GM19395 (cell line): ENCODE data around the gene CENPN.
A peak's percentile ranks its signal among the peaks of the same experiment; 100 is the strongest.

Experiments used
- ATAC-seq: cut with Tn5 transposase; IDR thresholded peaks from one replicate; pipeline ENCODE4 v1.9.1; 2021; ENCODE audit warnings: mild to moderate bottlenecking, moderate library complexity; ENCODE audit not compliant: unreplicated experiment

CENPN gene

DNA sequence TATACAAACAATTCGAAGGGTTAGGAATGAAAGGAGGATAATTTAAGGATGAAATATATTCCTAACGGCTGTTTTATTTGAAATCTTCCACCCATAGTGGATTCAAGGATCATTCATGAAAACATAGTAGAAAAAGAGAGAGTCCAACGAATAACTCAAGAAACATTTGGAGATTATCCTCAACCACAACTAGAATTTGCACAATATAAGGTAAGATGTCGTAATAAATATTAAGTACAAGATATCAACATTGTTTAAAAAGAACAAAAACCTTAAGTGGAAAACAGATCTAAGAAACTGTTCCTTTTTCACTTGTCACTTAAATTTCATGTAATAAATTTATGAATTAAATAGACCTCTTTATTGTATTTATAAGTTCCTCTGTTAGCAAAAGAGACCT, 19.4 kb downstream of the CENPN start:
- ATAC-seq, result no peak

DNA sequence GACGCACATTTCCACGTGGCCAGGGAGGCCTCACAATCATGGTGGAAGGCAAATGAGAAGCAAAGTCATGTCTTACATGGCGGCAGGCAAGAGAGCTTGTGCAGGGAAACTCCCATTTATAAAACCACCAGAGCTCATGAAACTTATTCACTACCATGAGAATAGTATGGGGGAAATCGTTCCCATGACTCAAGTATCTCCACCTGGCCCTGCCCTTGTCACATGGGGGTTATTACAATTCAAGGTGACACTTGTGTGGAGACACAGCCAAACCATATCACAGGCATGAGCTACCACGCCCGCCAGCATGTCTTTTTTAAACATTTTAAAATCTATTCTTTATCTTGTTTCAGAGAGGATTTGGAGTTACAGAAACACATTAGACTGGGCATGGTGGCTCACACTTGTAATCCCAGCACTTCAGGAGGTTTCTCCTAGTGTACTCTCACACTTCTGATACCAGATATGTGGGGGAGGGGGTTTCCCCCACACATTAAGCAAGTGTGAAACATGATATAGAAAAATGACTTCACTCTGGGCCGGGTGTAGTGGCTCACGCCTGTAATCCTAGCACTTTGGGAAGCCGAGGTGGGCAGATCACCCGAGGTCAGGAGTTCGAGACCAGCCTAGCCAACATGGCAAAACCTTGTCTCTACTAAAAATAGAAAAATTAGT, 23.1 kb downstream of the CENPN start:
- no peak for ATAC-seq

DNA sequence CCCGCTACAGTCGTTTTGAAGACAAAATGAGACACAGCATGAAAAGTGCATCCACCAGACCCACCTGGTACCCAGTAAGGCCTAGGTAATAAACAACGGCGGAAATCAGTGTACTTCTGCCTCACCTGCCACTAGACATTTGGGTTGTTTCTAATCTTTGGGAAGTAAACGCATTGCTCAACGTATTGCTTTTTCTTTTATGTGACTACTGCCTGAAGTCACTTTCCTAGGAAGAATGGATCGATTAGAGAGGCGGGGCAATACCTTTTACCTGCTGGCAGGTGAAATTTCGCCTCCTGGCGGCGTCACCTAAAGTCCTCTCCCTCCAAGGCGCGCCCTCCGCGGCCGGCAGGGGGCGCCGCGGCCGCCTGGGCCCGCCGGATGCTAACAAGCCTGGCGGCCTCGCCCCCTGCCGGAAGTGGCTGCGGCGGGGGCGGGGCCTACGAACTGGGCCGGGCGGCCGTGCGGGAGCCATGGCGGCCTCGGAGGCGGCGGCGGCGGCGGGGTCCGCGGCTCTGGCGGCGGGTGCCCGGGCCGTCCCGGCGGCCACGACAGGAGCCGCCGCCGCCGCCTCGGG, 28.5 kb downstream of the CENPN start, which contains the start of gene ATMIN:
Gene ATMIN, plus strand, starts transcription at position 445 of the 577 bp plus-strand sequence. Its CDS starts 29 bp downstream, at position 474.
- peak; percentile 87 for ATAC-seq

DNA sequence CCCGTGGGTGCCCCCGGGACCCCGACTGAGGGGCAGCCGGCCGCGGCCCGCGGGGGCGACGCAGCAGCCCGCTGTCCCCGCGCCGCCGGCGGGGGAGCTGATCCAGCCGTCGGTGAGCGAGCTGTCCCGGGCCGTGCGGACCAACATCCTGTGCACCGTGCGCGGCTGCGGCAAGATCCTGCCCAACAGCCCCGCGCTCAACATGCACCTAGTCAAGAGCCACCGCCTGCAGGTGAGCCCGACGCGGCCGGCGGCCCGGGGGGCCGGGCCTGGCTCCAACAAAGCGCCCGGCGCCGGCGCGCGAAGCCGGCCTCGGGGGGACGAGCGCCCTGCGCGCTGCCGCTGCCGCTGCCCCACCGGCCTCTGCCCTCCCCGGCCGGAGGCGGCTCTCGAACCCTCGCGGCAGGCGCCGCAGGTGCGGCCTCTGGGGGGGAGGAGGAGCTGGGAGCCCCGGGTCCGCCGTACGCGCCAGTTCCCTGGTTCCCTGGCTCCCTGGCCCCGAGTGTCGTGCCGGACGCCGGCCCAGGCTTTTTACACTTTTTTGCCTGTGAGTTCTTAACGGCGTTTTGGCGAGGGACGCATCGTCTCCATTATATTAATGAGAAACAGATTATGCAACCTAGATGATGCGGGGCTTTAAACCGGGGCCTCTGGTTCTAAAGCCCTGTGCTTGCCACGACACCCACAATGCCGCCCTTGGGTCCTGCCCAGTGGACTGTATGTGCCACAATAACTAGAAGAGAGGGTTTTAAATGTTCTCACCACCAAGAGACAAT, 29.1 kb downstream of the CENPN start:
- ATAC-seq, result peak; percentile 57

DNA sequence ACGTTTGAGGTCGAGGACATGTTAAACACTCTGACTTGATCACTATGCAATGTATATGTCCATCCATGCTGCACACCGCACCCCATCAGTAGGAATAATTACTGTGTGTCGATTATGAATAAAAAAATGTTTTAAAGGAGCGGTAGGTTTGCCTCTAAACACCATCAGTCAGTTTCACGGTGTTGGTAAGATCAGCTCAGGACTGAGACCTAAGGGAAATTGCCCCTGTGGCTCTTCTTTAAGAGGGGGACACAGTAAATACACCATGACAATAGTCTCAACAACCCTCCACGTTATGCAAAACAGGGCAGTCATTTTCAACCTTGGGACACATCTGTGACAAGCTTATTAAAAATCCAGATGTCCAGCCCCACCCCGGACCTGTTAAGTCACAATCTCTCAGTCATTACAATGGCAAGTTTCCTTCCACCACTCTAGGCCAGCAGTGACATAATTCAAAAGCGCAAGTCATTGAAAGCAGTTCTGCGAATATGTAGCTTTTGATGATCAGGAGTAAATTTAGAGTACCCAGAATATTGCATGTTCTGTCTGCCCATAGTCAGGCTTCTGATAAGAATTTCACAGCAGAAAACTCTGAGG, 29.8 kb downstream of the CENPN start:
- ATAC-seq, result peak; percentile 5

DNA sequence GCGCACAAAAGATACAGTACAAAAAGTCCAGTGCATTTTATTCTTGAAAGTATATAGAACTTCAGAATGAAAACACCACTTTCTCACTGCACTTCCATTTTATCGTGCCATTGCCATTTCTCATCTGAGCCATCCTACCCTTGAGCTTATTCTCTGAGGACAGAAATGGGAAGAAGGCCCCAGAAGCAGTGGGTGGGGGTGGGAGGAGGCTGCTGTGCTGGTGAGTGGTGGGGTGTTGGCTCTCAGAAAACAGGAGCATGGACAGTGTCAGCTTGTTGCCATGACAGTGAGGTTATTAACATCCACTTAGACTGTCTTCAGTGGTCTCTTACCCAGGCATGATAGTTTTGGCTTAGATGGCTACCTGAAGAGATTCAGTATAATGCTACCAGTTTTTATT, 33.1 kb downstream of the CENPN start:
- no peak for ATAC-seq

DNA sequence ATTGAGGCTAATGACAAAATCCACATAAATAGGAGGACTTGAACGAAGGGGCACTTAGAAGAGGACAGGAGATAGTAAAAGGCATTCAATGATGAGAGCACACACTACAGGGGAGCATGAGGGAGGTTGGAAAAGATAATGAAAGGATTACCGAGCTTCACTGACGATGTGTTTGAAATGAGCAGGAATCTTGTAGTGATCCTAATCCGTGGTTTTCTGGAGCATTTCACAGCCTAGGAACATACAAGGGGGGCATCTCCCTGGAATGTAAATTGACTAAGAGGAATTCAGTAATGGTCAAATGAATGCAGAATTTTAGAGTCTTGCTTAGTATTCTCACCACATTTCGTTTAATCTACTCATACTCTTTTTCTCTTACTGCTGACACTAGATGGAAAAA, 33.8 kb downstream of the CENPN start:
- ATAC-seq, result no peak

DNA sequence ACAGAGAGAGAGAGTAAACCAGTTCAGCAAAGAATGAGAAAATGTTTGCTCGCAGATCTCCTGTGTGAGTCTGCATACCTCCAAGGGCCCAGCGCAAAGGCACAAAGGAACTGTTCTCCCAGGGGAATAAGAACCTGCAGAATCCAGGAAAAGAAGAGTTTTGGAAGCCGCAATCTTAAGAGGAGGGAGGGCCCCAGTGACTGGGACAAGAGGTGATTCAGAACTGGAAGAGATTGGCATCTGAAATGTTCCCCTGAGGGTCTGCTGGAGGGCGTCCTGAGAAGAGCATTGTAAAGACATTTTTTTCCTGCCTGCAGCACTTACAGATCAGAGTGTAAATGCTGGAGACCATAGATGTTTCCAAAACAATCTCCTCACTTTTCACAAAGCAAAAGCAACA, 34.7 kb downstream of the CENPN start:
- no peak for ATAC-seq

DNA sequence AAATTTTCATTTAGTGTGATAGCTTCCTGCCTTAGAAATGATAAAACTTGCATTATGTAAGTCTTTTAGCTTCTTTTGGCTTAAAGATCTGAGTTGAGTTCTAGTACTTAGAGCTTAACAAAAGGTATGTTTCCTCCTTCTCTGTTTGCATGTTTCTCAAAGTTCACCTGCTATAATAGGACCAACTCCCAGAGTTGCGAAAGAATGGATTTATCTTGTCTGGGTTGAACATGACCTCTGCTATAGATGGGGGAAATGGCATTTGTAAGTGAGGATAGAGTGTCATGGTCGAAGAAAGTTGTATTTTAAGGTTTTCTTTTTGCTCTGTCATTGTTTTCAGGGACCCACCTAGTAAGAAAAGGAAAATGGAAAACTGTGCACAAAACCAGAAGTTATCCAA, 35.8 kb downstream of the CENPN start:
- no peak for ATAC-seq

DNA sequence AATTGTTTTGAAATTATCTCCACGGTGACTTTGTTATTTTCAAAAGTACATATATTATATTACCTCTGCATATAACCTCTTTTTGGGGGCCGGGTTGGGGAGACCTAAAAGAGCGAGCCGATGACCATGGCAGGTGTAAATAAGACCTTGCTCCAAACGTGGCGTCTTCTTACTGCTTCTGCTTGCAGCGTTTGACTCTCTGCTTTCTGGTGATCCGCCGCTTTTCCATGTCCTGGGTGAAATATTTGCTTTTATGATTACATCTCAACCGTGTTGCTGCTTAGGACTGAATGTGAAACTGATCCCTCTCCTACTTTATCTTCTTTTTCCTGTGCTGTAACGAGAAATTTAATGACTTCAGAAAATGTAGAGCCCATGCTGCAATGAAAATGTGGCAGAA, 46.7 kb downstream of the CENPN start:
- ATAC-seq, result no peak

DNA sequence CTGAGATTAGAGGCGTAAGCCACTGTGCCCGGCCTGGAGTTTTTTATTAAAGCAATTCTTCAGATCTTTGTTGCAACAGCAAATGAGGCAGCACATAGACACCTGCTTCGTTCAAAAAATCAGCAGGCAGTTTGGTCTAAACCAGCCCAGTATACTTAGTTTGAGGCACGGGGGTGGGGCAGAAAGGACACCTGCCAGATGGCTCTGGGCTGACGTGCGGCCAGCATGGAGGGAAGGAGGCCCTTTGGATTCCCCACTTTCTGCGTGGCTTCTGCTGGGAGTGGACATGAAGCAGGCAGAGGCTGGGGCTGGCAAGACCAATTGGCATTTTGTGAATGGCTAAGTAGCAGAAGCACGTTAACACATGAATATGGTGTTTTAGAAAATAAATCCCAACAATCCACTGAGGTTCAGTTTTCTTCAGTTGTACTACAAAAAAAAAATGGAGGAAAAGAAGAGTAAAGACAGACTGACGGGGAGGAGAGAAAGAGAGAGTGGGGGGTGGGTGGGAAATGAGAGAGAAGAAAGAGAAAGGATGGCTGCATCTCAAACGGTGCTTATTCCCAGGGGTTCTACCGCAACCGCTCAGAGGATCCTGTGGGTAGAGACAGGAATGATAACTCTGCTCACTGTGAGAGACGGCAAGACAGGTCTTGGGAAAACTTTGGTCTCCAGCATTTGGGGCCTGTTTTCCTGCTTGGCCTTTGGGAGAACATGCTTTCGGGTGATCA, 53.7 kb downstream of the CENPN start:
- no peak for ATAC-seq

DNA sequence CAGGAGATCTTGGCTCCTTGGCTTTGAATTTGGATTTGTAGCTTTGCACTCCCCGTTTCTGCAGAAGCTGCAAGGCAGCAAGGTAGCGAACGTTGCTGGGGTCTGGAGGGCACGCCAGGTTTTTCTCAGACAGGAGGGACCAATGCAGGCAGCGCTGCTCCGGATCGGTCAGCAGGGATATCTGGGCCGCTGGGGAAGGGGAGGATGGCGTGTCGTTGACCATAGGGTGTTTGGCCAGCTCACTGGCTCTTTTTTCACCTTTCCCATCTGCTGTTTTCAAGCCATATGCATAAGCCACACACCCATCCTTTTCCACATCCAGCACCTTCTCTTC, 54.3 kb downstream of the CENPN start:
- ATAC-seq, result no peak

DNA sequence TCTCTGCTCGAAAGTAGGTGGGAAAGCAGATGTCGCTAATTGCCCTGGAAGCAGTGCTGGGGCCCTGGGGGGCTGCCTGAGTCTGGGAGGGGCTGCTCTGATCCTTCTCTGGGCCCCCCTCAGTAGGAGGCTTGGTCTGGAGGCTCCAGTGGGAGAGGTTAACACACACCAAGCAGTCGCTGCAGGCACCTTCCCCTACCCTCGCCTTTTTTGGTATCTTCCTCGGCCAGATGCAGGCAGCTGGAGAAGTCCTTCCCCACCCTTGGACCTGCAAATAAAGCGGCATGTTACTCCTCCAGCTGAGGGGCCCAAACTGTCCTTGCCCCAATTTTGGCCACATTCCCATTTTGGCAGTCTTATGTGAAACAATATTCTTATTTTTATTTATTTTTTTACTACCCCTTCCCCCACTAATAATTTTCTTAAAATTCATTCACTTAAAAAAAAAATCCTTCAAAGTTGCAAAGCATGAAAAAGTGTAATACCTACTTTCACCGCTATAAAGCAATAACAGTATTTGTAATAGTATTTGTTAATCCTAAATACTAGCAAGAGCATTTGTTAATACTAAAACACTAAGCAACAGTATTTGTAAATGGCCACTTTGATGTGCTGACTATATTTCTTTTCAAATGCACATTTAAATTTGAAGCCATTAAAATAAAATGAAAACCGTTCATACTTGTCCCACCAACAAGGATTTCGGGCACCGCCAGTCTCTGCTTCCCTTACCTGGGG, 55.0 kb downstream of the CENPN start:
- no peak for ATAC-seq

DNA sequence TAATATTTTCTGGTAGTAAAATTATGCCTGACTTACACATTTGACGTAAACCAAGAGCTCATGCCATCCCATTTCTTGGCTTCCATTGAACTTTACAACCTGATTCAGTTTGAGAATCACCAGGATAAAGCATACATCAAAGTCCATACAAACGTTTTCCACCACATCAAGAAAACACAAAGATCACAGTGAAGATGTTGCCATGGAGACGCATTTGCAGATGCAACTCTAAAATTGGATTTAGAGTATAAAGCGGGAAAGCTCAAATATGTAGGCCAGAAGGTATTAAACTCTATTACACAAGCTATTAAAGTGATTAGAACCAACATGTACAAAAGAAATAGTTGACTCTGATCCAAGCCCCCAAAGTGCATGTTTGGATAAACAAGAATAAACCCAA, 59.7 kb downstream of the CENPN start:
- ATAC-seq, result no peak

DNA sequence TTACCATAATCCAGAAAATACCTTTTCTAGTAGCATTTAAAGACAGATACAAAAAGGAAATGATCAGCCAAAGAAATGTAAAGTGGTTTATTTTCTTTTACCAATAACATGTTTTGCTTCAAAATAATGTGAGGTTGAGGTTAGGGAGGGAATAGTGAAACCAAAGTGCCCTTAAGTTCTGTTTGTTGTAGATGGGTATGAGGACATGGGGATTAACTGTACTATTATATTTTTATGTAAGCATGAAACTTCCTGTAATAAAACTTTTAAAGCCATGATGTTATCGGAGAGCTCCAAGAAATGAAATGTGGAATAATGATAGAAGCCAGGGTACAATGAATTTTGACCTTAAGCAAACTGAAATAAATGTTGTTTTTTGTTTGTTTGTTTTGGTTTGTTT, 60.2 kb downstream of the CENPN start:
- ATAC-seq, result no peak

DNA sequence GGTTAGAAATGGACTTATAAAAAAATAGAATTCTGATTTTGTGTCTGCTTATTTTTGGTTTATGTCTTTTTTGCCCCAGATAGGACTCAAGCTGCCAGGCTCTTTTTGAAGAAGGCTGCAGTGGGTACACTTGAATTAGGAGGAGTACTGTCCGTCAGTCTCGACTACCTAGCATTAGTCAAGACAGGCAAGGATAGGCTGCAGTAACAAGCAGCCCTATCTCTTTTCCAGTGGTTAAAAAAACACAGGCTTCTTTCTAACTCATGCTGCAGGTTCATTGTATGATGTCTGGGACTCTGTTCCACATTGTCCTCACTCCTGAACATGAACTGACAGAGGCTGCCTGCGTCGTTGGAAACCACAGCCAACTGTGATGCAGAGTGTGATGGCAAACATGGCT, 62.0 kb downstream of the CENPN start:
- no peak for ATAC-seq

DNA sequence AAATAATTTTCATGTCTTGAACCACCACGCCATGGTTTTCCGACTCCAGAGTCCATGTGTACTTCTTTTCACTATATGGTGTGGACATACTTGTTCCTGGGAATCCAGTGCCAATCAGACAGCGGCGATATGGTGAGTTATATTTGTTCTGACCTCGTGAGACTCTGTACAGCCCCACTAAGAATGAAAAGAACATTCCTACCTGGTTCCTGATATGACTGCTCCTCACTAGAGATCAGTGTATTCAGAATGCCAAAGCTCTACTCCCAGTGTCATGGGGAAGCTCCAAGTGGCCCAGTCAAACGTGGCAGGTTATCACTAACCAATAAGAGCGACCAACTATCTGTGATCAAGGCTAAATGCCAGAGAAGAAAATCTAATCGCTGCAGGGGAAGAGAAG, 64.0 kb downstream of the CENPN start:
- no peak for ATAC-seq

DNA sequence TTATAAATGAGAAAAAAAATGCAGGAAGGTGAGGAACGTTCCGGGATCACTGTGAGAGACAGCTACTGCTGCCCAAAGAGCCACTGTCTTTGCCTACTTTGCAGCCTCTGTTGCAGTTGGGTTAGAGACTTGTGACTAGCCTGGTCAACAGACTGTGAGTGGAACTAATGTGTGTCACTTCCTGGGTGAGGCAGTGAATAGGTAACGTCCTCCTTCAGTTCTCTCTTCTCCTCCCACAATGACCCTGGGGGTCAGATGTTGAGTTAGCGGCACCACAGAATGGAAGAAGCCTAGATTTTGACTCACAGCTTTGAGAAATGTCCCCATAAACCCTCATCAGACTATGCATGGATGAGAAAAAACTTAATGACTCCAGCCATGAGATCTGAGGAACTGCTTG, 64.8 kb downstream of the CENPN start:
- no peak for ATAC-seq

DNA sequence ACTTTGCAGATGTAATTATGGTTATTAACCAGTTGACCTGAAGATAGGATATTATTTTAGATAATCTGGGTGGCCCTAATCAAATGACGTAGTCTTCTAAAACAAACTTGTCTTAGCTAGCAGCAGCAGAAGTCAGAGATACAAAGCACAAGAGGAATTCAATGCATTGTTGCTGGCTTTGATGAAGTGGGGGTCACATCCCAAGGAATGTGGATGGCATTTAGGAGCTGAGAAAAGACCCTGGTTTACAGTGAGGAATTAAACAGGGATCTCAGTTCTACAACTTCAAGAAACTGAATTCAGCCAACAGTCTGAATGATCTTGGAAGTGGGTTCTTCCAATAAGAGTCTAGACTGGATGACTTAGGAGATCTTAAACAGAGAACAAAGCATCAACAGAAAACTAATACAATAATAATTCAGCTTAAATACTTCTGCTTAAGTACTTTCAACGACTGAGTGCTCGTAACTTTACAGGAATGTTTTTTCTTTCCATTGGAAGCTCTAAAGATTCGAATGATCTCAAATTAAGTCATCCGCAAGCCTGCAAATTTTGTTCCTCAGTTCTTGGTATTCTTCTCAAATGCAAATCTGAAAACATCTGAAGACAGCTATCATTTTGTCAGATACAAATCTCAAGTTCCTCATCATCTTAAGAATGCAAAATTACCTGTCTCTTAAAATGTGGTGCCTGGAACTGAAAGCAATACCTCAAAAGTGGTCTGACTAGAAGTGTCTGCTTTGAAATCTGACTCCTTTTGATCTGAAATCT, 66.7 kb downstream of the CENPN start:
- no peak for ATAC-seq

DNA sequence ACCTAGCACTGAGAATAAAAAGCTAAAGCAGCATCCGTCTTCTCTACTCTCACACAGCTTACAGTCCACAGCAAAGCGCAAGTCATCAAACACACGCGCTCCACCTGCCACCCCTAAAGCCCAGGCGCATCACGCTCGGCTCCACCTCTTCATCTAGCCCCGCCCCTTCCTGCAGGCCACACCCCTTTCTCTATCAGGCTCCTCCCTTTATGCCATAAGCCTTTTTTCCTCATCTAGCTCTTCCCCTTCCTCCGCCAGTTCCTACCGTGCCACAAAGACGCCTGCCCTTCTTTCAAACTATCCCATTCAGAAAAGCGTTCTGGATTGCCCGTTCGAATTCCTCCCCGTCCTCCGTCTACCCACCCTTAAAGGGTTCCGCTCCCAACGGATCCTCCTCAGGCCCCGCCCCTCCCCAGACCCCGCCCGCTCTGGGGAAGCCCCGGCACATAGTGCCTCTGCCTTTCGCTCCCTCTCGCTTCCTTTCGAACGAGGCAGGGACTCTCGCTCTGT, 69.6 kb downstream of the CENPN start:
- peak; percentile 88 for ATAC-seq
